Body of pancreas (tissue), 4 donors: ENCODE measurements around the gene ENO2.

Experiments used
- CTCF ChIP-seq, 7 experiments: fragments of 450-650 bp in 4 of 7; fragments of 200-600 bp in 3 of 7; sonication (generic) in 3 of 7; IDR thresholded peaks; one replicate each; pipeline ENCODE4 v1.5.1; 2016 to 2019; ENCODE audit warnings: antibody characterized with exemption in 7 of 7
- POLR2A ChIP-seq, 3 donors: fragments of 450-650 bp; IDR thresholded peaks; one replicate each; pipeline ENCODE4 v1.6.1; 2016; ENCODE audit warnings: antibody characterized with exemption in 3 of 3, mild to moderate bottlenecking in 2 of 3

- TF ChIP-seq CTCF (IDR thresholded peaks at IDR 0.05) (no peak), POLR2A (IDR thresholded peaks at IDR 0.05) (no peak)
Observed at GRCh38 chr12:6909421-6910145, 4.8 kb upstream of the ENO2 start.
